Kasumi-1 (cell line): ENCODE data around the gene NEK6.

ENCODE experiments used
- DNase-seq, 2 experiments: peaks; one replicate each; lab custom pipeline; 2025; lab: John Stamatoyannopoulos, UW

The NEK6 gene

DNA sequence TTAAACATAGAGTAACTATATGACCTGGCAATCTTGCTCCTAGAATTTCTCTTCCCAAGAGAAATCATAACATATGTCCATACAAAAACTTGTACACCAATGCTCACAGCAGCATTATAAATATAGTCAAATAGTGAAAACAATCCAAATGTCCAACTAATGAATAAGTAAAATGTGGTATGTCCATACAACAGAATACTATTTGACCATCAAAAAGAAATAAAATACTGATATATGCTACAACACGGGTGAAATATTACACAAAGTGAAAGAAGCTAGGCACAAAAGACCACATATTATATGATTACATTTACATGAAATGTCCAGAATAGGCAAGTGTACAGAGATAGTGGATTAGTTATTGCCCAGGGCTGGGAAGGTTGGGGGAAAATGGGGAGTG, 116.1 kb downstream of the NEK6 start:
- DNase-seq = no peak

DNA sequence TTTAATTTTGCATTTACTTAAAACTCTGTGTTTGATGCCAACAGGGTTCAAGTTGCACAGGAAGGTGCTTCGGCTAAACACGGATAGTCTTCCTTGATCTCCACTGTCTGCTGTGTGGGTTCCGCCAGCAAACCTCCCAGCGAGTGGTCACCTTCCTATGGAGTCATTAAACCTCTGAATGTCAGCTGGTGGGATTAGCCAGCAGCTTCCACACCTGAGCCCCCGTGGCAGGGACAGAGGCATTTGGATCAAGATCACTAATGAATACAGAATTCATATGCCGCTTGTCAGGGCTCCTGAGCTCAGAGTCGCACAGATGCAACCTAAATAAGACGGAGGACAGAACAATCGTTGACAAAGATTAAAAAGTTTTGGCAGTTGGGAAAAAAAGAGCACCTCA, 118.0 kb downstream of the NEK6 start:
- no peak for DNase-seq

DNA sequence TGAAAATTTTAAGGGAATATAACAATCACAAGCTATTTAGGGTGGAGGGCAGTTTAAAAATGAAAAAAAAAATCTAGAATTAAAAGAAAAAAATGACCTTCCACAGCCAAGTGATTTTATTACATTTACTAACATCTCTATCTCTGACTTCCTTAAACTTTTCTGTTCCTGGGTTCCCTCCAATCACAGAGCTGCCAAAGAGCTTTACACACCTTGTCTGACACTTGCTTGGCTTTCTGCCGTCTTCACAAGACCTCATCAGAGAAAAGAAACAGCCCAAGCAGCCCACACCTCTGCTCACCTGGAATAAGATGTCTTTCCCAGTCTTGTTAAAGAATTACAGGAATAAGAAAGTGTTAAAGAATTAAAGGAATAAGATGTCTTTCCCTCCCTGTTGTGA, 118.6 kb downstream of the NEK6 start:
- DNase-seq = no peak

DNA sequence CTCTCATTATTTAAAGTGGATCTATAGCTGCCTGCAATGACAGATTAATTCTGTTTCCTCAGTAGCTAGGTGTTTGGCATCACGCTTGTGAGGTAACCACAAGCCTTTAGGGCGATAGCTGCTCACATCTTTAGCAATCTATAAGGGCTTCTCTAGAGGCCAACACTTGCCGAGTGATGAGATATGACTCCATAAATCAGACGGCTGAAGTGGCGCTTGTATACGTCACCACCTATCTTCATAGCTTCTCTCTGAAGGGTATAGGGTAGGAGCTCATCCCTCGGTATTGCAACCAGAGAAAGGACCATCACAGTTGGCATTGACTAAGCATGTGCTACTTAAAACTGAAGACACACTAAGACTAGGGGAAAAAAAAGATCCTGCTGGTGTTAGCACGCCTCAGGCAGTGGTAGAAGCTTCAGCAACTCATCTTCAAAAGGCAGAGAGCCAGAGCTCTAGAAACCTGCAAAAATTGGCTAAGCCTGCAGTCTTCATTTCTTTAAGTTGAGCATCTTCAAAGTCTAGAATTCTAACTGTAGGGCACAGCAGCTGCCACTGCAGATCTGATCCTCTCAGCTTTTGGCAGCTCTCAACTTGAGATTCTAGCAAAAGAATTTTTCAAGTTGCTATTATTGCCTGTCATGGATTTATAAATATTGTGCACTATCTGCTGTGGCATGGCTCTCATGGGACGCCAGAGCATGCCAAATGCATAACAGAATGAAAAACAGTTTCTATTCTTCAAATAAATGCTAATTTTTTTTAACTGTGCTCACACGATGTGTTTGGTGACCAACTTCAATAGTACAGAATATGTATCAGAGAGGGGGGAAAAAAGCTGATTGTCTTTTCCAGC, 120.0 kb downstream of the NEK6 start:
- DNase-seq = no peak

GRCh38 chr9:124381170-124381945, 123.6 kb downstream of the NEK6 start:
- DNase-seq = peak; percentile 87 to 89

GRCh38 chr9:124384210-124384609, 126.5 kb downstream of the NEK6 start:
- no peak for DNase-seq

GRCh38 chr9:124384846-124385245, 127.1 kb downstream of the NEK6 start:
- no peak for DNase-seq

- no peak for DNase-seq
Observed at GRCh38 chr9:124385623-124386022, 127.9 kb downstream of the NEK6 start.

DNA sequence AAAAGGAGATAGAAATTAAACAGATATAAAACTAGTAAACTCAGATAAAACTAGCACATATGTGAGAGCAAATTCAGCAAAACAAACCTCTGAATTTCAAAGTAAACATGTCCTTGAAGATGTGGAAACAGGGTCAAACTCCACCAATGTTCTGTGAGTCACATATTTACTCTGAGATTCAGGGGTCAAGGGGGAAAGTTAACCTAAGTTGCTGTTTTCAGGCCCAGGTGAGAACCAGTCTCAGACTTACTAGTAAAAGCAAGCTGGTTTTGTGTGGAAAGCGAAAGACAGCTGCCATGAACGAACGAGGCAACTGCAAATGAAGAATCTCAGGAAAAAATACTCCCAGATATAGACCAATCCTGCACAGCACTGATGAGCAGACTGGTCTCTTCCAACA, 128.5 kb downstream of the NEK6 start:
- no peak for DNase-seq

GRCh38 chr9:124388275-124389048, 130.7 kb downstream of the NEK6 start:
- DNase-seq = no peak

GRCh38 chr9:124389146-124389939, 131.6 kb downstream of the NEK6 start:
- DNase-seq = no peak

DNA sequence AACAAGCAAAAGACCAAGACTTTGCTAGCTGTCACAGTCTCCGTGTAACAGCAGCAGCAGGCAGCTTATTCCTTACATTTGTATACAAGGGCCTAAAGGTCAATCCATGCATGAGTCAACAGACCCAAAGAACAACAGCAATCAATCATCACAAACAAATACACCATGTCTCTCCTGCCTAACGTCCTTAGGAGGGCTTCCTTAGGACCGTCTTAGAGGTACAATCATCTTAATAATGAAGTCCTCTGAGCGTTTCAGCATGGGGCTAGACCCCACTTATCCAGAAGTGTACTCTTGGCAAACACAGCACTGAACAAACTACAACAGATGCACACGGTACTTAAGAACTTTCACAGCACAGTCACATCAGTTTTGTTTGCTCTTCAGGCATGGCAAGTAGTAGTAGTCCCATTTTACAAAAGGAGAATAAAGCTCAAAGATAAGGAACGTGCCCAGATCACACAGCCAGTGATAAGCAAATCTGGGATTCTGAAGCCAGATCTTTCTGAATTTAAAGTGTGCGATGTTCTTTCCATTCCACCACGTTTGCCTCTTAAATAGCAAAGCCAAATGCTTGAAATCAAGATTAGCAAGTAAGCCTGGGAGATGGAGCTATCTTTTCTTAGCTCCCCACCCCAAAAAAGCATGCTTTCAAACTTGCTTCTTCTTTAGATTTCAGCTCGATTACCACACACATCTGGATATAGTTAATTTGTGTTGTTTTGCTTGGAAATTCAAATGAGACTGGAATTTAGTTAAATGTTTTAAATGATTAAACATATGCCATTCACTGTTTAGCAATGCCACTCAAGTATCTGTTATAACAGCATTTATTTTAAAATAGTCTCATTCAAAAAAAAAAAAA, 133.3 kb downstream of the NEK6 start:
- DNase-seq = no peak

GRCh38 chr9:124392254-124392870, 134.6 kb downstream of the NEK6 start:
- peak; percentile 86 to 88 for DNase-seq

DNA sequence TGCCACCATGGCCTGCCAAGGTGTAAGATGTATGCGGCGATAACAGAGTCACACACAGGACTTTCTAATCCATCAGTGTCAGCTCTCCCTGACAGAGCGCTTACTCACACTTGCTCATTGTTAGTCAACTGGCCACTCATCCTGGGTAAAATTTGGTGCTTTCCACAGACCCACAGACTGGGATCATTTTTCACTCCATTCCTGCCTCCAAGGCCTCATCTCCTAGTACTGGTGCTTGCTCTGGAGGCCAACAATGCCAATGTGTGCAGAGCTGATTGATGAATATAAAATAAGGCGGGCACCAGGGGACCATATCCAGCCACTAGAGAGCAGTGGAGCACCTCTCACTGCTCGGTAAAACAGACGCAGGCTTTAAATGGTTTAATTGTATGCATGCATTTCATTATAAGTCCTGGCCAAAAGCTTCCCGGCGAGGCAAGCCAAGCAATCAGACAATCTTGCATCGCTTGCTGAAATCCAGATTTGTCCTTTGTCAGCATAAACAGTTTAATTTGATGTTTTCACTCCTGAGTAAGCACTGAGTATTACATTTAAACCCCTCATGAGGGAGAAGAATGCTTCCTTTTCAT, 135.2 kb downstream of the NEK6 start:
- DNase-seq = peak; percentile 61 to 64

GRCh38 chr9:124394167-124394566, 136.4 kb downstream of the NEK6 start:
- peak; percentile 35 to 68 for DNase-seq

DNA sequence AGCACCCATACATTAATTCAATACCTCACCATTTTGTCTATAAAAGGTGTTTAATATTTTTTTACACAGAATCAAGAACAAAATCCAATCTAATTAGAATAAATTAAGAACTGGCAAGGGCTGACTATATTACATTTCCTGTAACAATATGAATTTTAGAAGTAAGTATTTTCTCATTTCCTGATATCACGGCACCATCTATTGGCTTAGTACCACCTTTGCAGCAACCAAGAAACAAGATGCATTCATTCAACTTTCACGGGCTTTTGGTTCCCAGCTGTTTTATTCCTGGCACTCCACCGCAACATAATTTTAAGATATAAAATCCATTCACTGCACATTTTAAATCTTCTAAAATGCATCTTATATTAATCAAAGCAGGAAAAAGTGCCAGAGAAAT, 136.8 kb downstream of the NEK6 start:
- no peak for DNase-seq

DNA sequence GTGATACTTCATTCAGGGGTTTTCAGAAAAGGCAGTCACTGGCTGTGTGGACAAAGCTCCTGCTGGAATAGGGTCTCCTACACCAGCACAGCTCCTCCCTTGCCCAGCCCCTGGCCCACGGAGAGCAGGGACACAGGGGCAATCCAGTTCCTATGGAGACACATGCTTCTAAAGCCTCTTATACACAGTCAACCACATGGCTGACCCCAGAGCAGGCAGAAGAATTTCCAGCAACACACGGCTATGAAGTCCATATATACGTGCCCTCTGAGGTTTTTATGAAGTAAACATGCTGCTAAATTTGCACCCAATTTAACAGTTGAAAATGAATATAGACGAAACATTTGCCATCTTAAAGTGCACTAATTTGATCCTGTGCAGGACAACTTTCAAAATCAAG, 138.1 kb downstream of the NEK6 start:
- no peak for DNase-seq

- DNase-seq = no peak
Observed at GRCh38 chr9:124398191-124398935, 140.6 kb downstream of the NEK6 start.

- DNase-seq = peak; percentile 70 to 74
Observed at GRCh38 chr9:124399323-124399967, 141.7 kb downstream of the NEK6 start.
